ENCODE data around the gene GYPA.

DNA sequence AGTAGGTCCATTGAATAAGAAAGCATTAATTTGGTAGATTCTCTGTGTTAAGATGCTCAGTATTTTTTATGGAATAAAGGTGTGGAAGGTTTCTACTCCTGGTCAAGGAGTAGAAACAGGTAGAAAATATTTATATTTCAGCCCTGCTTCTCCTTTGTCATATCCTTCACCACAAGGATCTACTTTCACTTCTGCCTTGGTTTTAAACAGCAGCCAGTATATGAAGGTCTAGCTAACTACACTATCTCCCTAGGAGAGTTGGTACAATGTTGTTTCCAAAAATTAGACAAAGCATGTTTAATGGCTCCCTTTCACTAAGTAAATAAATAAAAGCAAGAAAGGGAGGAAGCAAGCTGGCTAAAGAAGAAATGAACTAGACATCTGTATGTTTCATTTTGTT lies 44.6 kb upstream of the GYPA start:
- TF ChIP-seq, protein P1, sequence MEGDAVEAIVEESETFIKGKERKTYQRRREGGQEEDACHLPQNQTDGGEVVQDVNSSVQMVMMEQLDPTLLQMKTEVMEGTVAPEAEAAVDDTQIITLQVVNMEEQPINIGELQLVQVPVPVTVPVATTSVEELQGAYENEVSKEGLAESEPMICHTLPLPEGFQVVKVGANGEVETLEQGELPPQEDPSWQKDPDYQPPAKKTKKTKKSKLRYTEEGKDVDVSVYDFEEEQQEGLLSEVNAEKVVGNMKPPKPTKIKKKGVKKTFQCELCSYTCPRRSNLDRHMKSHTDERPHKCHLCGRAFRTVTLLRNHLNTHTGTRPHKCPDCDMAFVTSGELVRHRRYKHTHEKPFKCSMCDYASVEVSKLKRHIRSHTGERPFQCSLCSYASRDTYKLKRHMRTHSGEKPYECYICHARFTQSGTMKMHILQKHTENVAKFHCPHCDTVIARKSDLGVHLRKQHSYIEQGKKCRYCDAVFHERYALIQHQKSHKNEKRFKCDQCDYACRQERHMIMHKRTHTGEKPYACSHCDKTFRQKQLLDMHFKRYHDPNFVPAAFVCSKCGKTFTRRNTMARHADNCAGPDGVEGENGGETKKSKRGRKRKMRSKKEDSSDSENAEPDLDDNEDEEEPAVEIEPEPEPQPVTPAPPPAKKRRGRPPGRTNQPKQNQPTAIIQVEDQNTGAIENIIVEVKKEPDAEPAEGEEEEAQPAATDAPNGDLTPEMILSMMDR (IDR thresholded peaks at IDR 0.05): no peak
- no peak for TF ChIP-seq POLR2A (IDR thresholded peaks at IDR 0.05)

All from adrenal gland (tissue), 5 donors.